DND-41 (cell line): ENCODE results near the gene RUNX1.

Experiments
- EZH2 ChIP-seq: IDR thresholded peaks from 3 replicates; pipeline ENCODE4 v1.6.1; 2012; ENCODE audit warnings: borderline replicate concordance, low read depth, mild to moderate bottlenecking, moderate library complexity, low read length, inconsistent platforms; ENCODE audit not compliant: severe bottlenecking
- TF ChIP-seq, protein P1 (sequence below): IDR thresholded peaks from 2 replicates; pipeline ENCODE4 v1.5.1; 2012; ENCODE audit warnings: borderline replicate concordance, low read length, moderate library complexity, mild to moderate bottlenecking; ENCODE audit not compliant: poor library complexity, severe bottlenecking; ENCODE audit errors: extremely low read depth

GRCh38 chr21:34821717-34822116 is 227.4 kb downstream of the RUNX1 start:
- TF ChIP-seq, protein P1, sequence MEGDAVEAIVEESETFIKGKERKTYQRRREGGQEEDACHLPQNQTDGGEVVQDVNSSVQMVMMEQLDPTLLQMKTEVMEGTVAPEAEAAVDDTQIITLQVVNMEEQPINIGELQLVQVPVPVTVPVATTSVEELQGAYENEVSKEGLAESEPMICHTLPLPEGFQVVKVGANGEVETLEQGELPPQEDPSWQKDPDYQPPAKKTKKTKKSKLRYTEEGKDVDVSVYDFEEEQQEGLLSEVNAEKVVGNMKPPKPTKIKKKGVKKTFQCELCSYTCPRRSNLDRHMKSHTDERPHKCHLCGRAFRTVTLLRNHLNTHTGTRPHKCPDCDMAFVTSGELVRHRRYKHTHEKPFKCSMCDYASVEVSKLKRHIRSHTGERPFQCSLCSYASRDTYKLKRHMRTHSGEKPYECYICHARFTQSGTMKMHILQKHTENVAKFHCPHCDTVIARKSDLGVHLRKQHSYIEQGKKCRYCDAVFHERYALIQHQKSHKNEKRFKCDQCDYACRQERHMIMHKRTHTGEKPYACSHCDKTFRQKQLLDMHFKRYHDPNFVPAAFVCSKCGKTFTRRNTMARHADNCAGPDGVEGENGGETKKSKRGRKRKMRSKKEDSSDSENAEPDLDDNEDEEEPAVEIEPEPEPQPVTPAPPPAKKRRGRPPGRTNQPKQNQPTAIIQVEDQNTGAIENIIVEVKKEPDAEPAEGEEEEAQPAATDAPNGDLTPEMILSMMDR = no peak
- TF ChIP-seq EZH2 = no peak
